Tibial artery (tissue), 4 donors: Measurements from ENCODE around the gene MYO6.

Experiments
- DNase-seq, 2 donors: peaks; one replicate each; pipeline ENCODE4 v3.0.0-alpha.2; 2019
- H3K27ac ChIP-seq, 2 donors: fragments of 200-600 bp; sonication (generic) in 1 of 2; 1 replicate in 1 of 2; 2 replicates in 1 of 2; pipeline ENCODE4 v1.5.1; 2018 to 2019; ENCODE audit warnings: mild to moderate bottlenecking in 1 of 2
- H3K27me3 ChIP-seq, 2 donors: fragments of 200-600 bp; sonication (generic) in 1 of 2; one replicate each; pipeline versions ENCODE4 v1.5.1 to v1.6.0; 2016 to 2019
- H3K36me3 ChIP-seq, 3 donors: fragments of 200-600 bp; sonication (generic) in 2 of 3; one replicate each; pipeline ENCODE4 v1.5.1; 2016 to 2019; ENCODE audit warnings: mild to moderate bottlenecking in 2 of 3
- H3K4me1 ChIP-seq, 4 donors: fragments of 200-600 bp; sonication (generic) in 2 of 4; 1 replicate in 3 of 4; 2 replicates in 1 of 4; pipeline ENCODE4 v1.5.1; 2016 to 2019
- H3K4me3 ChIP-seq, 2 donors: fragments of 200-600 bp; sonication (generic) in 1 of 2; 1 replicate in 1 of 2; 2 replicates in 1 of 2; pipeline ENCODE4 v1.5.1; 2018 to 2019; ENCODE audit warnings: mild to moderate bottlenecking in 2 of 2
- H3K9me3 ChIP-seq, 3 donors: fragments of 200-600 bp; sonication (generic) in 1 of 3; one replicate each; pipeline ENCODE4 v1.5.1; 2016 to 2019
- intact Hi-C: fragments of 100-400 bp; cut with DNase I; formaldehyde crosslinking; loops from one replicate; pipeline ENCODE4 v1.15.0; 2023; ENCODE audit warnings: low total_unique reads
- TF ChIP-seq, protein P1 (sequence below), 2 experiments: fragments of 200-600 bp in 1 of 2; fragments of 450-650 bp in 1 of 2; IDR thresholded peaks; one replicate each; pipeline ENCODE4 v1.5.1; 2017 to 2019; ENCODE audit warnings: antibody characterized with exemption in 2 of 2, mild to moderate bottlenecking in 1 of 2, moderate library complexity in 1 of 2

The MYO6 gene

DNA sequence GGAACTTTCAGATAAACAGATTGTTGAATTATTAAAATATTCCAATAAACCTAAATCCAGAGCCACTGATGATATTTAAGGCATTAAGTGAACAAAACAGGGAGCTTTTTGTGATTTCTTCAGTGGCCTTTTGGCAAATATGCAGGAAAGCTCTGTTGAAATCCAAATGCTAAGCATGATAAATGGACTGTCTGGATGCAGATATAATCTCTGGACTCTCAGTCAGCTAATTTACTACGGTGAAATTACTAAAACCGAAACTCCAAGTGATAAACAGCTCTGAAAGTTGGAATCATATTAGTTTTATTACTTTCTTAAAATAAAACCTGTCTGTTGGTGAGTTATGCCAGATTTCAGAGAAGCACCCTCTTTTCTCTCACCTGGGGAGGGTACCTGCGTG lies 203.1 kb downstream of the MYO6 start:
- H3K9me3 ChIP-seq = no peaks in the 10 kb centered on the region
- TF ChIP-seq, protein P1, sequence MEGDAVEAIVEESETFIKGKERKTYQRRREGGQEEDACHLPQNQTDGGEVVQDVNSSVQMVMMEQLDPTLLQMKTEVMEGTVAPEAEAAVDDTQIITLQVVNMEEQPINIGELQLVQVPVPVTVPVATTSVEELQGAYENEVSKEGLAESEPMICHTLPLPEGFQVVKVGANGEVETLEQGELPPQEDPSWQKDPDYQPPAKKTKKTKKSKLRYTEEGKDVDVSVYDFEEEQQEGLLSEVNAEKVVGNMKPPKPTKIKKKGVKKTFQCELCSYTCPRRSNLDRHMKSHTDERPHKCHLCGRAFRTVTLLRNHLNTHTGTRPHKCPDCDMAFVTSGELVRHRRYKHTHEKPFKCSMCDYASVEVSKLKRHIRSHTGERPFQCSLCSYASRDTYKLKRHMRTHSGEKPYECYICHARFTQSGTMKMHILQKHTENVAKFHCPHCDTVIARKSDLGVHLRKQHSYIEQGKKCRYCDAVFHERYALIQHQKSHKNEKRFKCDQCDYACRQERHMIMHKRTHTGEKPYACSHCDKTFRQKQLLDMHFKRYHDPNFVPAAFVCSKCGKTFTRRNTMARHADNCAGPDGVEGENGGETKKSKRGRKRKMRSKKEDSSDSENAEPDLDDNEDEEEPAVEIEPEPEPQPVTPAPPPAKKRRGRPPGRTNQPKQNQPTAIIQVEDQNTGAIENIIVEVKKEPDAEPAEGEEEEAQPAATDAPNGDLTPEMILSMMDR (IDR thresholded peaks at IDR 0.05) = no peak
- H3K36me3 ChIP-seq = no peaks in the 10 kb centered on the region
- intact Hi-C loops = no loop called here
- no peak overlapping the region for H3K27ac ChIP-seq
- H3K4me3 ChIP-seq = no peak overlapping the region
- peaks cover 0 to 18% (median 6%) of the 10 kb centered on the region in 4 donors for H3K4me1 ChIP-seq
- no peaks in the 10 kb centered on the region for H3K27me3 ChIP-seq
- no peak for DNase-seq

DNA sequence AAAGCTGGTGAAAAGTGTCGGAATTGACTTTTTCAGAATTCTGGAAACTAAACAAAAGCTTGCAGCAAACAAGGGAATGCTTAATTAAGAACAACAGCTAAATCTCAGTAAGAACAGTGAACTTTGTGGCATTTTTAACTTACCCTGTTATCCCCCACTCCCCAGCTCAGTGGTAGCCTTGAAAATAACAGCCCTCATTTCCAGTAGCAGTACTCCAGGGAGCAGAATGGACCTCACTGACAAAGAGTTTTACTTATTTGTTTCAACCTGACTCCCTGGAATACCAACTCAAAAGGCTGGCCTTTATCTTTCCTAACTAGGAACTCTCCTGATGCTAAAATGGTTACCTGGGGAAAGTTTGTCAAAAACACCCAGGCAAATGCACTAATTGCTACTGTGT lies 214.5 kb downstream of the MYO6 start:
- intact Hi-C loops = no loop called here
- DNase-seq = no peak
- no peaks in the 10 kb centered on the region for H3K9me3 ChIP-seq
- H3K4me1 ChIP-seq = no peaks in the 10 kb centered on the region
- no peak overlapping the region for H3K4me3 ChIP-seq
- no peak overlapping the region for H3K27ac ChIP-seq
- TF ChIP-seq, protein P1 (IDR thresholded peaks at IDR 0.05) = no peak
- no peaks in the 10 kb centered on the region for H3K36me3 ChIP-seq
- no peaks in the 10 kb centered on the region for H3K27me3 ChIP-seq

DNA sequence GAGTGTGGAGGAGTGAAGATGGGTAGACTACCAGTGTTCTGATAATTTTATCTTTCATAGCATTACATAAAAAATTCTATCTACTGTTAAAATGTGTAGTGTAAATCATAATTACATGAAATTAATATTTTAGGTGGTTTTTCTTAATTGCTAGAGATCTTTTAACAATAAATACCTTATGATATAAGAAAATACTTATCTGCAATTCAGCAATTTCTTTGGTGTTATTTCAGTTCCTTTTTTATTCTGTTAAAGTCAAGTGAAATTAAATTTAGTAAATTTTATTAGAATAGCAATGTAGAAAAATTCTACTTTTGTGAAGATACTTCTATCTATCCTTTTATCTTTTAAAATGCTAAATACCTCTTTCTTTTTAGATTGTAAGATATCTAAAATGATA lies 219.1 kb downstream of the MYO6 start:
- TF ChIP-seq, protein P1 (IDR thresholded peaks at IDR 0.05) = no peak
- Histone ChIP-seq H3K27ac (no peak overlapping the region), H3K36me3 (no peaks in the 10 kb centered on the region), H3K9me3 (no peaks in the 10 kb centered on the region), H3K4me1 (no peaks in the 10 kb centered on the region), H3K4me3 (no peak overlapping the region), H3K27me3 (no peaks in the 10 kb centered on the region)
- DNase-seq = no peak
- intact Hi-C loops = no loop called here
